Lower leg skin (tissue), 3 donors: ENCODE data around the gene MOGAT3.

Source experiments
- CTCF ChIP-seq, 3 donors: fragments of 450-650 bp; IDR thresholded peaks; one replicate each; pipeline ENCODE4 v1.5.1; 2016; ENCODE audit warnings: antibody characterized with exemption in 3 of 3, mild to moderate bottlenecking in 3 of 3, moderate library complexity in 2 of 3
- POLR2A ChIP-seq, 2 donors: fragments of 450-650 bp; IDR thresholded peaks; one replicate each; pipeline ENCODE4 v1.6.1; 2016 to 2017; ENCODE audit warnings: antibody characterized with exemption in 2 of 2, mild to moderate bottlenecking in 1 of 2, moderate library complexity in 1 of 2

- TF ChIP-seq CTCF (IDR thresholded peaks at IDR 0.05) (no peak), POLR2A (IDR thresholded peaks at IDR 0.05) (no peak)
Observed at GRCh38 chr7:101166648-101166908, 34.3 kb downstream of the MOGAT3 start.
